GM19324 (cell line): ENCODE results near the gene POLR1C.
"Not testable (repeated sequence)": the region's sequence is repeated elsewhere in the genome, so short reads cannot be mapped to it uniquely, and the experiment has no call there.

Source experiments
- ATAC-seq: cut with Tn5 transposase; IDR thresholded peaks from one replicate; pipeline ENCODE4 v1.9.1; 2021; ENCODE audit warnings: mild to moderate bottlenecking, moderate library complexity; ENCODE audit not compliant: unreplicated experiment, low FRiP score

POLR1C gene

DNA sequence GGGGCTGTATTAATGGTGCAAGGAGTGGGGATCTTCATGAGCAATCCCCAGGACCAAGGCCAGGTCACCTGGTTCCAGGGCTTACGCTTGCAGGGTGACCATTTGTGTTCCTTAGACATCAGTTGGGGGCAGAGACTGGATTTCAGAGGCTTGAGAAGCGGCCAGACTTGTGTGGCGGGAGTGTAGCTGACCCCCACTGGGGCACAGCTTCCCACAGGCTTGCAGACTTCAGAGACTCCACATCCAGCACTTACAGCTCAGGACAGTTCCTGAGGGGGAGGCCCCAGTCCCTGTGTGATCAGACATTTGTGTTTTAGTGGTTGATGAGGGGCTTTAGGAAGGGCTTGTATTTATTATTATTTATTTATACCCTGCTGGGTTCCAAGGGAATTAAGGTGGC, 24.2 kb upstream of the POLR1C start:
- no peak for ATAC-seq

DNA sequence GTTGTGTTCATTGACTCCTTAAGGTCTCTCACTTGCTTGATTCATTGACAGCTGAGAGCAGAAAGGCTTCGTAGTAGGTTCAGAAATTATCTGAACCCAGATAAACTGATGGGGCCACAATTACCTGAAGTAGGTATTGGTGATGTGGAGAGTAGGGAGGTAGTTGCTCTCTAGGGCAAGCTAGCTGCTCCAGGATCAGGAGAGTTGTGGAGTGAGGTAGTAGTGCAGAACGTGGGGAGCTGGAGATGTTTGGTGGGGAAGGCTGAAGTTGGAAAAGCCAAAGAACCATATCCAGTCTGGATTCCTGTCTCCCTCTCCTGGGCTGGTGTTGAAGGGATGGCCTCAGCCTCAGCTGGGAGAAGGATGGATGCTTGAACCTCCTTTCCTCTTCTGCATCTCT, 23.7 kb upstream of the POLR1C start:
- ATAC-seq, result no peak

DNA sequence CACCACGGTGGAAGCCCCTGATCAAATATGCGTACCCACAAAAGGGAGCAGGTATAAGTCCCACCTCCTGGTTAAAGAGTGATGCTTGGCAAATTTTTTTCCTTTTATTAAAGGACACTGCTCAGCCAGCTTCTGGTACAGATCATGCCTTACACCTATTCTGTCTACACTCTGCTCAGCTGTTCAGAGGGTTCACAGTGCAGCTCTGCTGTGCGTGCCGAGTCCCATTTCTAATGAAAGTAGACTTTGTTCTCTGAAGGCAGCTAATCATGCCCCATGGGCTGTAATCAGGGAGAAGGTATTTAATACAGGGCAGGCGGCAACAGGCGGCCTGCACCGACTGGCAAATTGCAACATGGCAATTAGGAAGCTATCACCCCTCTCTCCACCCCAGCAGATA, 23.1 kb upstream of the POLR1C start:
- ATAC-seq, result no peak

DNA sequence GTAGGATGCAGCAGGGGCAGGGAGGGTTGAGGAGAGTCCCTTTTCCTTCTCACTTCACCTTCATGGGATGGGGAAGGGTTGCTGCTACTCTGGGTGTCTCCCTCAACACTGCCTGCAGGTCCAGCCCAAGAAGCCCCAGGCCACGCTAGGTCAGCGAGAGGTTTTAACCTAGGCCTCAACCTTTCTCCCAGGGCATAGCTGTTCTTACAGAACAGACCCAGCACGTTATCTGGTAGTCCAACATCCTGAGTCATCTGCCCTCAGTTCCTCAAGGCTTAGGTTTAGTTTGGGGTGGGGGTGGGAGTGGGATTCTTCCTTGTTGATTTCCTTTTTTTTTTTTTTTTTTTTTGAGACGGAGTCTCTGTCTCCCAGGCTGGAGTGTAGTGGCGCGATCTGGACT, 22.6 kb upstream of the POLR1C start:
- no peak for ATAC-seq

DNA sequence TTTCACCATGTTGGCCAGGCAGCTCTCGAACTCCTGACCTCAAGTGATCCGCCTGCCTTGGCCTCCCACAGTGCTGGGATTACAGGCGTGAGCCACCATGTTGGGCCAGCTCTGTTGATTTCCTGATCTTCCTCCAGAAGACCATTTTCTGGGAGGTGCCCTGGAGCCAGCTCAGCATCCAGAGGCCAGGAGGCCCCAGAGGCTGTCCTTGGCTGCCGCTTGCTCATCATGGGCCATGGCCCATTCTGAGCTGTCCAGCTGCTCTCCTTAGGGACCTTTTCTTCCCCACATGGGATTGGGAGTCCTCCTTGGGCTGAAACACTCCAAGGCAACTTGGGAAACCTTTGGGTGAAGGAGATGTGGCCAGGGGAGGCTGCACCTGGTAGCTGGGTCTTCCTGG, 22.1 kb upstream of the POLR1C start:
- no peak for ATAC-seq

DNA sequence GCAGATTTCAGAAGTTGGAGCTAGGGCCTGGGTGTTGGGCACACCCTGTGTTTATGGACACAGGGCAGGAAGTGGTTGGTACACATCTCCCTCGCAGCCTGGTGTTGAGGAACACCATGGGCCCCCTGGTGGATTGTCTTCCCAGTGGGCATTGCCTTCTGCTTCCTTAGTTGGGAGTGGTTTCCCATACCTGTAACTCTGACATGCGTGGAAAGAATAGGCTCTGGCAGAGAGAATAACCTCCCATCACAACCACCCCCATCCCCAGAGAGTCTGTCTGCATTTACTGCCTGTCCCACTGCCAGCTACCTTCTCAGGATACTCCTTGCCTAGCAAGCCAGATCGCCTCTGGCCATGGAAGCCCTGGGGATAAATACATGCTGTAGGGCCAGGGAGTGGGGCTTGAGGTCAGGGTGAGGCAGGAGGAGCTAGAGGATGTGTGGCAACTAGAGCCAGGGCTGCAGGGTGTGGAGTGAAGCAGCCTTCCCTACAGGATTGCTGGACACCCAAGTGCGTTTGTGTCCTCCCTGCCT, 21.4 kb upstream of the POLR1C start:
- no peak for ATAC-seq

DNA sequence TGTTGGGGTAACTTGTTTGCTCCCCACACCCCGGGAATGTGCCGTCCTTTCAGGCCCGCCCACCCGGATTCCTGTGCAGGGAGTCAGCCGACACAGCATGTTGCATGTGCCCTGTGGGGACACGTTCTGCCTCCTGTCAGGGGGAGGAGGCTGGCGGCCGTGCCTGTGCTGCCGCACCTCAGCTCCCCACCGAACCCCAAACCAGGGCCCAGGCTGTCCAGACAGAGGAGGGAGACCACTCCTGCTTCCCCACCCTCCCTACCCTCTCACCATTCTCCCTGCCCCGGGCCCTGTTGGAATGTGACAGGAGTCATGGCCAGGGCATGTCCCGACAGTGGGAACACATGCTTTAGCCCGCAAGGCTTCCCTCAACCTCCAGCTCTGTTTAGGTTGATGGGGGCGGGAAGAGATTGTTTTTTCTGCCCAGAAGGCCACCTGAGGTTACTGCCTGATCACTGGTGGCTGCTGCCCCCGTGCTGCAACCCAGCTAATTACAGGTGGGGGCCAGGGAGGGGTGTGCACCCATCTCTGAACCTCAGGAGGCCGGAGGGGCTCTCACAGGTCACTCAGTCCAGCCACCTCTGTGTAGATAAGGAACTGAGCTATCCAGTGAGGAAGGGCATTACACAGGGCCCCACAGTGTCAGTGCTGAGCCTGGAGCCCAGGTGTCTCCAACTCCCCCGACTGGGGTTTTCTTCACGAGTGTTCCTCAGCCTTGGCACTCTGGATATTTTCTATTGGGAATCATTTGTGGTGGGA, 20.3 kb upstream of the POLR1C start:
- no peak for ATAC-seq

DNA sequence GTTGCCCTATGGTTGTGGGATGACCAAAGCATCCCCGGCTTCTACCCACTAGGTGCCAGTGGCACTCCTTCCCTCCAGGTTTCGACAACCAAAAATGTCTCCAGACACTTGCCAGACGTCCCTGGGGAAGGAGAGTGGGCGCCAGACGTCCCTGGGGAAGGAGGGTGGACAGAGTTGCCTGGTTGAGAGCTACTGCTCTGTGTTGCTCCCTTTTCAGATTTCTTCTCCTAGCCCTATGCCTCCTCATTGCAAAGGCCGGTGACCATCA, 19.8 kb upstream of the POLR1C start:
- no peak for ATAC-seq

DNA sequence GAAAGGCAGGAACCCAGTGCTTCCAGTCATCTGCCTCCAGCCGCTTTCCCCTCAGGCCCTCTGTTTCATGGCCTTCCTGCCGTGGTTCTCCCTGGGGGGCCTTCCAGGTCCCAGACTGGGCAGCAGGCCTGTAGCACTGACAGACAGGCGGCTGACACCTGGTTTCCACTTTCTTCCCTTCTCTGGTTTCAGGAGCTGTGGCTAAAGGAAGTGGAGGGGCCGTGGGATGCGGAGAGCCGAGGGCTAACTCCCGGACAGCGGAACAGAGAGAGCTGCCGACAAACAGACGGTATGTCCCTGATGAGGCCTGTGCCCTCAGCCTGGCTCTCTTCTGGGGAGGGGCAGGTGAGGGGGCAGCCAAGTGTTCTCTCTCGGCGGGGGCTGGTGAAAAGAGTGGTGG, 19.2 kb upstream of the POLR1C start:
- ATAC-seq, result no peak

DNA sequence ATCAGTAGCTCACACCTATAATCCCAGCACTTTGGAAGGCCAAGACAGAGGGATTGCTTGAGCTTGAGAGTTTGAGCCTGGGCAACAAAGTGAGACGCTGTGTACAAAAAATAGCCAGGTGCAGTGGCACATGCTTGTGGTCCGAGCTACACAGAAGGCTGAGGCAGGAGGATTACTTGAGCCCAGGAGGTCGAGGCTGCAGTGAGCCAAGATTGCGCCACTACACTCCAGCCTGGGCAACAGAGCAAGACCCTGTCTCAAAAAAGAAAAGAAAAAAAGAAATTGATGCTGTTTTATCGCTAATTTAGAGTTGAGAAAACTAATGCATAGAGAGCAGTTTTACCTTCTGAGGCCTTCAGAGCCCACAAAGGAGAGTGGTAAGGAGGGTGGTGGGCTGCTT, 18.6 kb upstream of the POLR1C start:
- ATAC-seq, result not testable (repeated sequence)

DNA sequence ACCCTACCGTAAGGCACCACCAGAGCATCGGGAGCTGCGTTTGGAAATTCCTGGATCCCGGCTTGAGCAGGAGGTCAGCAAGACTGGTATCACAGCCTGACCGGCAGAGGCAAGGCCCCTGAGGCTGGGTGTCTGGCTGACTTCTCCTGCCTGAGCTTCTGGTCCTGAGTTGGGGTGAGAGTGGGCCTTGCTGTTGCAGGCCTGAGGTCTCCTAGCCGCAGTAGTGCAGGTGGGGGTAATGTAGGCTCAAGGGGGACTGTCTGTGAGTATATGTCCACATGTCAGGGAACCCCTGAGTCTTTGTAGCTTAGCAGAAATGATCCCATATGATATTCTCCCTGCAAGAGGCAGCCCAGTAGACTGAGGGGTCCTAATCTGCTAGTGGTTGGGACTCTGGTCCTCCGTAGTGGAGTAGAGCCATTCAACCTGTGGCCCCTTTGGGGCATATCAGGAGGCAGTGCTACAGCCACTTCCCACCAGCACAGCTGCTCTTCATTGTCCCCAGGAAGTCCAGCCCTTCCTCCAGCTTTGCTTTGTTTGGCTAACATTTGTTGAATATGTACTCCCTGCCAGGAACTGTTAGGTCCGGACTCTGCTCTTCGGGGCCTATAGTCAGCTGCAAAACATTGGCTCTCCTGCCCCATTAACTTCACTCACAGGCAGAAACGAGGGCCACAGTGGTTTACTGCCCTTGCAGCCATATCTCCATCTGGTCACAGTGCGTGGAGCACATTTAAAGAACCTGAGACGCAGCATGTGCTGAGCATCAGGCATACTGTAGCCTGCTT, 17.7 kb upstream of the POLR1C start:
- ATAC-seq, result no peak

DNA sequence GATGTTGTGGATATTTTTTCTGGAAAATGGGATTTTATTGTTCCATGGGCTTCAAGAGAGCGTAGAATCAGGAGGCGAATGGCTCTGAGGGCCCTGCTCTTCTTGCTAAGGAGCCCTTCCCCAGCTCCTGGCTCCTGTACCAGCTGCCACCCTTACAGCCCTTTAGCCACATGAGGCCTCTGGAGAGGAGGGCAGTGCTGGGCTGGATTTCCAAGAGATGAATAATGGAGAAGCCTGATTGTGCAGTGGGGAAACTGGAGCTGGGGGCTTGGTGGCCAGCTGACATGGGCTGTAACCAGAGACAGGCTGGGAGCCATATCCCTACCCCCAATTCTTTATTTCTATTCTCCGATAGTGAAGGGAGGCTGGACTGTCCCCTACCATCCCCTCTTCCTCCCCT, 16.0 kb upstream of the POLR1C start:
- ATAC-seq, result no peak

DNA sequence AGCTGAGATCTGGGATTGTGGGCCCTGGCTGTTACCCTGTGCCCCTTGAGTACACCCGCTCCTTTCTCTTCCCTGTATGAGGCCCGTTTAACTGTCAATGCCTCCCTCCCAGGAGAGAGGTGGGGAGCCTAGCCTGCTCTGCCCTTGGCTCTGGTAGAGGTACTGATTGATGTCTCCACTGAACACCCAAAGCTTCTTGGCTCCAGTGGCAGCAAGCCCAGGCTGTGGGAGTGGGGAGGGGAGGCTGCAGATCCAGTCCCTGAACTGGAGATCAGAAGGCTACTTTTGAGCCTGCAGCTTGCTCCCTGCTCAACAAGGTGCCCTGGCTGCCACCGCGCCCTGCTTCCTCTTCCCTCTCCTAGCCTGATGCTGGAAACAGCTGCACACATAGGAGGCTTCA, 14.2 kb upstream of the POLR1C start:
- ATAC-seq, result no peak

DNA sequence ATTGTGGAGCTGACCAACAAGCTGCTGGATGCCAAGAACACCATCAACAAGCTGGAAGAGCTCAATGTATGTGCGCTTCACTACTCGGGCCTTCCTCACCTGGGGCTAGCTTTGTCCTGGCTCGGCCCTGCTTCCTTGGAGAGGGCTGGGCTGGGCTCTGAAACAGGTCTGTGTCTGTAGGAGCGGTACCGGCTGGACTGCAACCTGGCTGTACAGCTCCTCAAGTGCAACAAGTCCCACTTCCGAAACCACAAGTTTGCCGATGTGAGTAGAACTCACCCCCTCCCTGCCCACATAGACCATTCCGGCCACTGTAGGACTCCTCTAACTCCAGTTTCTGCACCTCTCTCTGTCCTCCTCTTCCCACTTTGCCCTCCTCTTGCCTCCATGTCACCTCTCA, 13.4 kb upstream of the POLR1C start:
- ATAC-seq, result no peak

DNA sequence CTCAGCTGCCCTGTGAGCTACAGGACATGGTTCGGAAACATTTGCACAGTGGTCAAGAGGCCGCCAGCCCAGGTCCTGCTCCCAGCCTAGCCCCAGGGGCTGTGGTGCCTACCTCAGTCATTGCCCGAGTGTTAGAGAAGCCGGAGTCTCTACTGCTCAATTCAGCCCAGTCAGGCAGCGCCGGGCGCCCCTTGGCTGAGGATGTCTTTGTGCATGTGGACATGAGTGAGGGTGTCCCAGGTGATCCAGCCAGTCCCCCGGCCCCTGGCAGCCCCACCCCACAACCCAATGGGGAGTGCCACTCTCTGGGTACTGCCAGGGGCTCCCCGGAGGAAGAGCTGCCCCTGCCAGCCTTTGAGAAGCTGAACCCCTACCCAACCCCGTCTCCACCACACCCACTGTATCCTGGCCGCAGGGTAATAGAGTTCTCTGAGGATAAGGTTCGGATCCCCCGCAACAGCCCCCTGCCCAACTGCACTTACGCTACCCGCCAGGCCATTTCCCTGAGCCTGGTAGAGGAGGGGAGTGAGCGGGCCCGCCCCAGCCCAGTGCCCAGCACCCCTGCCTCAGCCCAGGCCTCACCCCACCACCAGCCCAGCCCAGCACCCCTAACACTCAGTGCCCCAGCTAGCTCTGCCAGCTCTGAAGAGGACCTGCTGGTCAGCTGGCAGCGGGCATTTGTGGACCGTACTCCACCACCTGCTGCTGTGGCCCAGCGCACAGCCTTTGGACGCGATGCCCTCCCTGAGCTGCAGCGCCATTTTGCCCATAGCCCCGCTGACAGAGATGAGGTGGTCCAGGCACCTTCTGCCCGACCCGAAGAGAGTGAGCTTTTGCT, 11.9 kb upstream of the POLR1C start:
- ATAC-seq, result no peak

DNA sequence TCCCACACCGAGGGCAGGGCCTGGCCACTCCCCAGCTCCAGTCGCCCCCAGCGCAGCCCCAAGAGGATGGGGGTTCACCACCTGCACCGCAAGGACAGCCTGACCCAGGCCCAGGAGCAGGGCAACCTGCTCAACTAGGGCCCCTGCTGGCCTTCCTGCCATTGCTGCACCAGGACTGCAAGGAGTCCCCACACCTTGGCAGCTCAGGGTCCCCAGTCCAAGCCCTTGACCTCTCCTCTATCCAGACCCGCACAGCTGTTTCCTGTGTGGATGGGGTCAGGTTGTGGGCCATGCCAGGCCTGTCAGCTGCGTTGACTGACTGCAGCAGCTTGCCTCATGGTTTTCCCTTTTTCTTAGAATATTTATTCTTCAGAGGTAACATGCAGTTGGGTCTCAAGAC, 11.2 kb upstream of the POLR1C start:
- ATAC-seq, result no peak

DNA sequence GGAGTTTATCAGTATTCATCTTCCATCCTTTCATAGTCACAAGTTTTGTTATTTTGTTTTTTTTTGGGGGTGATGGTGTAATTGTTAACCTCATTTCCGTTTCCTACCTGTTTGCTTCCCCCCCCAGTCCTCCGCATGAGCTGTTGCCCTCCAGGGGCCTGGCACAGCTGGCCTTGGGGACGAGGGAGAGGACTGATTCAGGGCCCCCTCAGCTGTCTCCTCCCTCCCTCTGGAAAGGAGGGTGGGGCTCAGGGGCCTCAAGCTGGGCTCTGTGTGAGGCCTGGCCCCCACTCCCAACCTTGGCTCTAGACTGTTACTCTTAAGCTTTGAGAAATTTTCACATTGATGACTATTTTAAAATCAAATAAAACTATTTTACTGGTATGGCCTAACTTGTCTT, 10.7 kb upstream of the POLR1C start:
- no peak for ATAC-seq

DNA sequence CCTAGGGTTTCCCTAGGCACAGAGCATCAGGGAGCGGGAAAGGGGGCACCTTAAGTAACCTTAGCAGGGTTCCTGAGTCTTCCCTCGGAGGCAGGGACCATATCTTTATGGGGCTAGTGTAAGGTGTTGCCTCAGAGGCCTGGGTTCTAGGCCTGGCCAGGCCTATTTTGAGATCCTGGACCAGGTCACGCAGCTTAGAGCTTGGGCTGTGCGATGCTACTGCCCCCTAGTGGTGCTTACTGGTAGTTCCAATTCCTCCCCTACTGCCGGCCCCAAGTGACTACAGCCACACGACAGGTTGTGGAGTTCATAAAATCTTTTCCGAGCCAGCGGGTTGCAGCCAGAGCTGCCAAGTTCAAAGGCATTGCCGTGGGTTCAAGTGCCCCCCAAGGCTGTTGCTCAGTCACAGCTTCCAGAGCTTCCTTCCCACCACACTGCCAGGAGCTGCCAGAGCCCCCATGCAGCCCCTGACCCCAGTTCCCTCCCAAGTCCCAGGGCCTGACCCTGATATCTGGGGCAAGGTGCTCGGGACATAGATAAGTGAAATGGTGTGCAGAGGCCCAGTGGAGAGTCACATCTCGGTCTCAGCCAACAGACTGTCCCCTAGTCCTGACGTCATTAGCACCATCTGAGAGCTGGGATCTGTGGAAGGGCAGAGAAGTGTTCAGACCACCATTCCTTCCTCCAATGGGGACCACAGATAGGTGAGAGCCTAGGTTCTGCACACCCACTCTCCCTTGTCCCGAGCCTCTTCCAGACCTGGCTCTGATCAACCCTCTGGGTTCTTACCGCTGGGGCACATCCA, 10.0 kb upstream of the POLR1C start:
- no peak for ATAC-seq

DNA sequence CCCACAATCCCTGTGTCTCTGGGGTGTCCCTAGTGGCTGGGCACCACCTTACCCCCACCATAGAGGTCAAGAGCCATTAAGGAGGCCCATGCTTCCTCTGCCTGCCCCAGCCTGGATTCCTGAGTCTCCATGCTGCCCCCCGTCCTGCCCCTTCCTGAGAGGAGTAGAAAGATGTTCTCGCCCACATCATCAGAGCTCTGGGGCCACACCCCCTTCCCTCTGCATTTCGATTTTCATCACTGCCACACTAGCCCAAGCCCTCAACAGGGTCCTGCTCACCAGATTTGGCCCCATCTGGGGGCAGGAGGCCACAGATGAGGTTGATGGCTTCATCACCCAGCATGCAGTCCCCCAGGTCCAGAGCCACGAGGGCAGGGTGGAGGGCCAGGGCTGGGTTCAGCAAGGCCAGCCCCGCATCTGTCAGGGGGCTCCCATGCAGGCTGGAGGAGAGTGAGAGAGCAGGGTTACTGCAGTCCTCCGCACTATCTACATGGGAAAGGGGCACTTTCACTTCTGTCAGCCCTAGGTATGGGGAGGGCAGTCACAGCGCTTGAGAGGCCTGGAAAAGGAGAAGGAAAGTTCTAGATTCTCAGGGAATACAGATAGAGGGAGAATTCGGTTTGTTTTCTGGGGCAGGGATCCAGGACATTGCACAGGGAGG, 8.3 kb upstream of the POLR1C start:
- no peak for ATAC-seq
